Lower leg skin (tissue), 3 donors: ENCODE measurements around the gene HDAC7.

ENCODE experiments used
- POLR2A ChIP-seq, 2 donors: fragments of 450-650 bp; IDR thresholded peaks; one replicate each; pipeline ENCODE4 v1.6.1; 2016 to 2017; ENCODE audit warnings: antibody characterized with exemption in 2 of 2, mild to moderate bottlenecking in 1 of 2, moderate library complexity in 1 of 2
- TF ChIP-seq, protein P1 (sequence below), 3 donors: fragments of 450-650 bp; IDR thresholded peaks; one replicate each; pipeline ENCODE4 v1.5.1; 2016; ENCODE audit warnings: antibody characterized with exemption in 3 of 3, mild to moderate bottlenecking in 3 of 3, moderate library complexity in 2 of 3

DNA sequence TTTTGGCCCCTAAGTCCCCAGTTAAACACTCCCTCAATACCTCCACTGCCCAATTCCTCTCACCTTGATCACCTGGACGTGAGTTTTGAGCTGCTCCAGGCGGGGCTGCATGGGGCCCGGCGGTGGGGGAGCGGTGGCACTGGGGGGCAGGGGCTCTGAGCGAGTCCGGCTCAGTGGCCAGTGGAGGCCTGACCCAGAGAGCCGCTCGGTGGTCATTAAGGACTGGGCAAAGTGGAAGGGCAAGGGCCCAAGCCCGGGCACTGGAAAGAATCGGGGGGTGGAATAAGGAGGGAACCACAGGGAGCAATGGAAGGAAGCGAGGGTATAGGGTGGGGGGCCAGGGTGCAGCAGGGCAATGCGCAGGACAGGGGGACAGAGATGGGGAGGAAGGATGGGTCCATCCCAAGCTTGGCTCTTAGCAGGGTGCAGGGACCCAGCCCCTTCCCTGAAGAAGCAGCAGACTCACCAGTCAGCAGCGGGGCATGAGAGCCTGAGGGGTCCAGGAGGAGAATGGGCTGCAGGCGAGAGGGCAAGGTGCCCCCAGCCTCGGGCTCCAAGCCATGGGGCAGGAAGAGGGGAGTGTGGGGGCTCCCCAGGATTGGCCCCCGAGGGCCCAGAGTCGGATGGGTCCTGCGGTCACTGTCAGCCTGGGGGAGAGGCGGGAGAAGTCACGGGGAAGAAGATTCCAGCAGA is 24.4 kb downstream of the HDAC7 start:
- TF ChIP-seq, protein P1, sequence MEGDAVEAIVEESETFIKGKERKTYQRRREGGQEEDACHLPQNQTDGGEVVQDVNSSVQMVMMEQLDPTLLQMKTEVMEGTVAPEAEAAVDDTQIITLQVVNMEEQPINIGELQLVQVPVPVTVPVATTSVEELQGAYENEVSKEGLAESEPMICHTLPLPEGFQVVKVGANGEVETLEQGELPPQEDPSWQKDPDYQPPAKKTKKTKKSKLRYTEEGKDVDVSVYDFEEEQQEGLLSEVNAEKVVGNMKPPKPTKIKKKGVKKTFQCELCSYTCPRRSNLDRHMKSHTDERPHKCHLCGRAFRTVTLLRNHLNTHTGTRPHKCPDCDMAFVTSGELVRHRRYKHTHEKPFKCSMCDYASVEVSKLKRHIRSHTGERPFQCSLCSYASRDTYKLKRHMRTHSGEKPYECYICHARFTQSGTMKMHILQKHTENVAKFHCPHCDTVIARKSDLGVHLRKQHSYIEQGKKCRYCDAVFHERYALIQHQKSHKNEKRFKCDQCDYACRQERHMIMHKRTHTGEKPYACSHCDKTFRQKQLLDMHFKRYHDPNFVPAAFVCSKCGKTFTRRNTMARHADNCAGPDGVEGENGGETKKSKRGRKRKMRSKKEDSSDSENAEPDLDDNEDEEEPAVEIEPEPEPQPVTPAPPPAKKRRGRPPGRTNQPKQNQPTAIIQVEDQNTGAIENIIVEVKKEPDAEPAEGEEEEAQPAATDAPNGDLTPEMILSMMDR (IDR thresholded peaks at IDR 0.05) = no peak
- no peak for TF ChIP-seq POLR2A (IDR thresholded peaks at IDR 0.05)
